Measurements from ENCODE around the gene B2M. TPM values are rescaled to one million over a fixed set of nuclear protein-coding genes. Genes with fewer than 3 reads are reported as not detected.

Gene B2M
- 107 TPM for polyA plus RNA-seq (2013, experiment 1 of 2)
- polyA plus RNA-seq (2013, experiment 2 of 2): 109 TPM

GRCh38 chr15:44711096-44711742 is at the start of gene B2M, which contains the start of gene PATL2:
B2M (plus strand) TSS chr15:44711517; CDS start chr15:44711547, 30 bp downstream.
PATL2 (minus strand) TSS chr15:44711323; CDS start chr15:44676490, 34,833 bp downstream.
- peaks cover 2% of the 10 kb centered on the region for H3K4me1 ChIP-seq (ENCODE audit: control insufficient read depth, low read depth, low read length)
- H3K4me2 ChIP-seq (ENCODE audit: low read length): peak within 1 kb of the TSS; percentile 78
- H2BK120ac ChIP-seq (ENCODE audit: low read depth, low read length): no peak within 1 kb of the TSS
- no peak within 1 kb of the TSS for H2BK15ac ChIP-seq (replicated peaks; ENCODE audit: low read depth)
- H3K4ac ChIP-seq (ENCODE audit: low read depth, low read length): peak within 1 kb of the TSS; percentile 22
- H3K18ac ChIP-seq (ENCODE audit: low read length): peak within 1 kb of the TSS; percentile 82
- peak within 1 kb of the TSS; percentile 90 for H3K9ac ChIP-seq (ENCODE audit: low read length)
- peak; percentile 98 for DNase-seq
- no peak within 1 kb of the TSS for H2AK5ac ChIP-seq (ENCODE audit: low read length)
- no peaks in the 10 kb centered on the region for H3K79me1 ChIP-seq (ENCODE audit: low read length)
- H3K27me3 ChIP-seq (ENCODE audit: insufficient read depth, low read length, poor library complexity): no peaks in the 10 kb centered on the region
- no CpG with 5 or more reads among the region's 37 CpGs for WGBS (ENCODE audit: extremely low coverage, insufficient coverage, low lambda C conversion rate)
- H4K8ac ChIP-seq (ENCODE audit: low read depth, low read length): no peak within 1 kb of the TSS
- peak within 1 kb of the TSS; percentile 79 for H3K4me3 ChIP-seq (ENCODE audit: low read length)
- H3K79me2 ChIP-seq (ENCODE audit: control insufficient read depth, insufficient read depth, low read length): peaks cover 4% of the 10 kb centered on the region
- H3K56ac ChIP-seq (ENCODE audit: low read length): peak within 1 kb of the TSS; percentile 94
- H3K27ac ChIP-seq (ENCODE audit: low read depth, low read length): peak within 1 kb of the TSS; percentile 66
- no peak within 1 kb of the TSS for H3K23ac ChIP-seq (ENCODE audit: low read length)
- H2BK5ac ChIP-seq (ENCODE audit: low read length): peak within 1 kb of the TSS; percentile 62
- no peaks in the 10 kb centered on the region for H3K36me3 ChIP-seq (ENCODE audit: control insufficient read depth, insufficient read depth, low read length)
- no peak within 1 kb of the TSS for H4K5ac ChIP-seq (ENCODE audit: low read length)

- no peak overlapping the region for H3K9ac ChIP-seq (ENCODE audit: low read length)
- no peak overlapping the region for H4K5ac ChIP-seq (ENCODE audit: low read length)
- no peak overlapping the region for H2BK15ac ChIP-seq (replicated peaks; ENCODE audit: low read depth)
- no peak overlapping the region for H3K4me3 ChIP-seq (ENCODE audit: low read length)
- peaks cover 2% of the 10 kb centered on the region for H3K79me2 ChIP-seq (ENCODE audit: control insufficient read depth, insufficient read depth, low read length)
- H3K79me1 ChIP-seq (ENCODE audit: low read length): peaks cover 1% of the 10 kb centered on the region
- no peak for DNase-seq
- no peak overlapping the region for H2AK5ac ChIP-seq (ENCODE audit: low read length)
- no peak overlapping the region for H3K27ac ChIP-seq (ENCODE audit: low read depth, low read length)
- no peak overlapping the region for H3K4me2 ChIP-seq (ENCODE audit: low read length)
- H3K56ac ChIP-seq (ENCODE audit: low read length): no peak overlapping the region
- H2BK5ac ChIP-seq (ENCODE audit: low read length): no peak overlapping the region
- no peak overlapping the region for H4K8ac ChIP-seq (ENCODE audit: low read depth, low read length)
- no peaks in the 10 kb centered on the region for H3K27me3 ChIP-seq (ENCODE audit: insufficient read depth, low read length, poor library complexity)
- no peak overlapping the region for H3K23ac ChIP-seq (ENCODE audit: low read length)
- no peak overlapping the region for H3K18ac ChIP-seq (ENCODE audit: low read length)
- peaks cover 2% of the 10 kb centered on the region for H3K4me1 ChIP-seq (ENCODE audit: control insufficient read depth, low read depth, low read length)
- H2BK120ac ChIP-seq (ENCODE audit: low read depth, low read length): no peak overlapping the region
- no peaks in the 10 kb centered on the region for H3K36me3 ChIP-seq (ENCODE audit: control insufficient read depth, insufficient read depth, low read length)
- H3K4ac ChIP-seq (ENCODE audit: low read depth, low read length): no peak overlapping the region
These were observed 49.7 kb upstream of the B2M start for GRCh38 chr15:44661576-44661975.

GRCh38 chr15:44662478-44663409 is 48.6 kb upstream of the B2M start:
- WGBS (ENCODE audit: extremely low coverage, insufficient coverage, low lambda C conversion rate): no CpG with 5 or more reads among the region's 34 CpGs
- DNase-seq: no peak
- no peak overlapping the region for H4K8ac ChIP-seq (ENCODE audit: low read depth, low read length)

GRCh38 chr15:44663410-44664308 is 47.7 kb upstream of the B2M start, which contains the start of gene SPG11:
SPG11 (minus strand) TSS chr15:44663662; CDS start chr15:44663647, 15 bp downstream.
- Histone ChIP-seq H3K56ac (ENCODE audit: low read length) (peak within 1 kb of the TSS; percentile 87), H4K8ac (ENCODE audit: low read depth, low read length) (no peak within 1 kb of the TSS), H2BK5ac (ENCODE audit: low read length) (peak within 1 kb of the TSS; percentile 8), H3K4me3 (ENCODE audit: low read length) (peak within 1 kb of the TSS; percentile 78), H3K18ac (ENCODE audit: low read length) (peak within 1 kb of the TSS; percentile 39), H3K4ac (ENCODE audit: low read depth, low read length) (peak within 1 kb of the TSS; percentile 76), H2BK120ac (ENCODE audit: low read depth, low read length) (no peak within 1 kb of the TSS), H3K27ac (ENCODE audit: low read depth, low read length) (peak within 1 kb of the TSS; percentile 58), H3K79me2 (ENCODE audit: control insufficient read depth, insufficient read depth, low read length) (peaks cover 2% of the 10 kb centered on the region), H2AK5ac (ENCODE audit: low read length) (no peak within 1 kb of the TSS), H3K23ac (ENCODE audit: low read length) (no peak within 1 kb of the TSS), H3K36me3 (ENCODE audit: control insufficient read depth, insufficient read depth, low read length) (no peaks in the 10 kb centered on the region), H3K79me1 (ENCODE audit: low read length) (peaks cover 1% of the 10 kb centered on the region), H3K4me2 (ENCODE audit: low read length) (peak within 1 kb of the TSS; percentile 83), H3K9ac (ENCODE audit: low read length) (peak within 1 kb of the TSS; percentile 88), H3K27me3 (ENCODE audit: insufficient read depth, low read length, poor library complexity) (no peaks in the 10 kb centered on the region), H4K5ac (ENCODE audit: low read length) (peak within 1 kb of the TSS; percentile 82), H2BK15ac (replicated peaks; ENCODE audit: low read depth) (no peak within 1 kb of the TSS), H3K4me1 (ENCODE audit: control insufficient read depth, low read depth, low read length) (peaks cover 2% of the 10 kb centered on the region)
- no CpG with 5 or more reads among the region's 53 CpGs for WGBS (ENCODE audit: extremely low coverage, insufficient coverage, low lambda C conversion rate)
- DNase-seq: peak; percentile 99

More at GRCh38 chr15:44662478-44663409, 48.6 kb upstream of the B2M start:
- Histone ChIP-seq H2BK5ac (ENCODE audit: low read length) (no peak overlapping the region), H3K4me2 (ENCODE audit: low read length) (peak overlapping the region; percentile 83), H3K36me3 (ENCODE audit: control insufficient read depth, insufficient read depth, low read length) (no peaks in the 10 kb centered on the region), H3K79me1 (ENCODE audit: low read length) (peaks cover 1% of the 10 kb centered on the region), H3K23ac (ENCODE audit: low read length) (no peak overlapping the region), H3K79me2 (ENCODE audit: control insufficient read depth, insufficient read depth, low read length) (peaks cover 2% of the 10 kb centered on the region), H3K27me3 (ENCODE audit: insufficient read depth, low read length, poor library complexity) (no peaks in the 10 kb centered on the region), H3K56ac (ENCODE audit: low read length) (peak overlapping the region; percentile 87), H2BK15ac (replicated peaks; ENCODE audit: low read depth) (no peak overlapping the region), H2AK5ac (ENCODE audit: low read length) (no peak overlapping the region), H3K27ac (ENCODE audit: low read depth, low read length) (peak overlapping the region; percentile 58), H3K9ac (ENCODE audit: low read length) (peak overlapping the region; percentile 88), H3K4me3 (ENCODE audit: low read length) (peak overlapping the region; percentile 78), H2BK120ac (ENCODE audit: low read depth, low read length) (no peak overlapping the region), H4K5ac (ENCODE audit: low read length) (no peak overlapping the region), H3K18ac (ENCODE audit: low read length) (peak overlapping the region; percentile 39), H3K4ac (ENCODE audit: low read depth, low read length) (peak overlapping the region; percentile 76), H3K4me1 (ENCODE audit: control insufficient read depth, low read depth, low read length) (peaks cover 2% of the 10 kb centered on the region)

All from mesendoderm (in vitro differentiated cells).